Measurements from ENCODE around the gene STAT5B. TPM values are rescaled to one million over a fixed set of nuclear protein-coding genes. Genes with fewer than 3 reads are reported as not detected.
A peak's percentile ranks its signal among the peaks of the same experiment; 100 is the strongest.

The STAT5B gene
- total and polyA plus RNA-seq, 2 of the 8 experiments (the other 6 are each of a cell fraction or from before 2014, with no cell fraction given) = 35.3 to 52.6 TPM

GRCh38 chr17:42183741-42184711 lies 92.2 kb downstream of the STAT5B start:
- peak overlapping the region; percentile 1; the same call in 1 of the 2 replicates for H4K8ac ChIP-seq (ENCODE audit: extremely low read depth, insufficient read depth, low read length)
- H3K27me3 ChIP-seq (replicated peaks in 1 of 4; ENCODE audit: control insufficient read depth in 3 of 4, extremely low read depth in 1 of 4, insufficient read depth in 3 of 4, low read length in 3 of 4) = peaks cover 7 to 55% (median 41%) of the 10 kb centered on the region in 4 experiments
- no peak overlapping the region for H2BK120ac ChIP-seq (replicated peaks; ENCODE audit: low read depth, low read length)
- H3K4me3 ChIP-seq (ENCODE audit: extremely low read depth in 1 of 4, insufficient read depth in 2 of 4, low read depth in 3 of 4, low read length in 4 of 4) = peak overlapping the region; percentile 49 to 71 (median 66)
- peak overlapping the region; percentile 97 for H2AFZ ChIP-seq (ENCODE audit: low read length)
- peaks cover 0 to 17% (median 15%) of the 10 kb centered on the region in 4 experiments; a peak in 5 of 7 replicates for H3K4me1 ChIP-seq (replicated peaks in 1 of 4; ENCODE audit: control insufficient read depth in 3 of 4, insufficient read depth in 4 of 4, low read length in 3 of 4)
- H4K20me1 ChIP-seq (replicated peaks in 1 of 2; ENCODE audit: control insufficient read depth in 1 of 2, insufficient read depth in 2 of 2, low read length in 2 of 2) = no peaks in the 10 kb centered on the region
- no peak overlapping the region for H3K27ac ChIP-seq (ENCODE audit: low read depth, low read length)
- H3K9ac ChIP-seq (replicated peaks in 1 of 4; ENCODE audit: extremely low read depth in 1 of 4, low read depth in 3 of 4, low read length in 3 of 4) = 0 out of 7 replicates have a peak overlapping the region, but pooled peaks of 1 of the 4 experiments have one; percentile 36
- DNase-seq (ENCODE audit: low read depth in 1 of 2, low spot score in 2 of 2) = peak in 1 of 2 experiments; percentile 94
- H3K23me2 ChIP-seq (ENCODE audit: low read depth, low read length) = peaks cover 13% of the 10 kb centered on the region; the same call in 1 of the 2 replicates
- H4K5ac ChIP-seq (ENCODE audit: insufficient read length, low read depth, low read length) = no peak overlapping the region
- no peak overlapping the region for H3K4ac ChIP-seq (replicated peaks; ENCODE audit: insufficient read length, low read depth, low read length)
- H3K56ac ChIP-seq (replicated peaks; ENCODE audit: insufficient read length, low read depth, low read length) = no peak overlapping the region
- FAIRE-seq = no peak
- H3K18ac ChIP-seq (ENCODE audit: extremely low read depth, low read length) = peak overlapping the region; percentile 96
- no peak overlapping the region for H2AK5ac ChIP-seq (ENCODE audit: low read depth, low read length)
- ChIA-PET POLR2A (ENCODE audit: partially characterized antibody) (interaction anchor here (1.0 to 1.2 kb wide), 4 partner anchors 10 to 240 kb away, joined by 3 to 7 read pairs (median 4); partner anchors contain the start of gene GHDC), CTCF (ENCODE audit: partially characterized antibody) (interaction anchor here (0.7 to 1.9 kb wide), 13 partner anchors 10 to 132 kb away, joined by 3 to 9 read pairs (median 4); partner anchors contain the start of gene GHDC)
- no peak overlapping the region for H2BK20ac ChIP-seq (ENCODE audit: low read length)
- no peak overlapping the region for H3K23ac ChIP-seq (ENCODE audit: insufficient read length)
- H2BK12ac ChIP-seq (ENCODE audit: low read depth, low read length) = peak overlapping the region; percentile 60; the same call in 1 of the 2 replicates
- no peaks in the 10 kb centered on the region for H3K79me1 ChIP-seq (ENCODE audit: low read depth, low read length)
- peak overlapping the region; percentile 75 for H4K91ac ChIP-seq (replicated peaks; ENCODE audit: insufficient read length, low read length)
- H3K4me2 ChIP-seq (ENCODE audit: insufficient read depth in 1 of 2, low read depth in 2 of 2, low read length in 2 of 2) = peak overlapping the region; percentile 93 to 96
- WGBS, 2 experiments (ENCODE audit: extremely low coverage in 1 of 2, insufficient coverage in 1 of 2, insufficient read length in 1 of 2, insufficient replicate concordance in 2 of 2, low coverage in 1 of 2, low lambda C conversion rate in 2 of 2, missing lambda C conversion rate in 1 of 2) = 17% methylated on average over 56 of the region's 83 CpGs; no CpG with 5 or more reads in 1 of the 2 experiments
- H3K14ac ChIP-seq (ENCODE audit: insufficient read length) = no peak overlapping the region
- H2BK5ac ChIP-seq (ENCODE audit: low read depth, low read length) = no peak overlapping the region
- H2BK15ac ChIP-seq (ENCODE audit: low read length) = peak overlapping the region; percentile 34; the same call in 1 of the 2 replicates
- H3K79me2 ChIP-seq (ENCODE audit: control insufficient read depth in 1 of 2, insufficient read depth in 2 of 2, low read length in 2 of 2) = no peaks in the 10 kb centered on the region
- no peaks in the 10 kb centered on the region for H3K9me3 ChIP-seq (ENCODE audit: insufficient read depth in 2 of 2, low read depth in 1 of 2, low read length in 1 of 2)
- no peaks in the 10 kb centered on the region for H3K36me3 ChIP-seq (ENCODE audit: control insufficient read depth in 2 of 4, insufficient read depth in 4 of 4, low read length in 3 of 4)
- peak; percentile 54 for TF ChIP-seq CREB1 (IDR thresholded peaks at IDR 0.05)
- TF ChIP-seq SP2 (IDR thresholded peaks at IDR 0.05; ENCODE audit: low read length) = no peak

Data from H1 (cell line).